COR-L47 (cell line): ENCODE data around the gene TSR1.
A peak's percentile ranks its signal among the peaks of the same experiment; 100 is the strongest.
"Not testable (repeated sequence)": the region's sequence is repeated elsewhere in the genome, so short reads cannot be mapped to it uniquely, and the experiment has no call there.

Source experiments
- DNase-seq: peaks from one replicate; lab custom pipeline; 2025; lab: John Stamatoyannopoulos, UW

The TSR1 gene

DNA sequence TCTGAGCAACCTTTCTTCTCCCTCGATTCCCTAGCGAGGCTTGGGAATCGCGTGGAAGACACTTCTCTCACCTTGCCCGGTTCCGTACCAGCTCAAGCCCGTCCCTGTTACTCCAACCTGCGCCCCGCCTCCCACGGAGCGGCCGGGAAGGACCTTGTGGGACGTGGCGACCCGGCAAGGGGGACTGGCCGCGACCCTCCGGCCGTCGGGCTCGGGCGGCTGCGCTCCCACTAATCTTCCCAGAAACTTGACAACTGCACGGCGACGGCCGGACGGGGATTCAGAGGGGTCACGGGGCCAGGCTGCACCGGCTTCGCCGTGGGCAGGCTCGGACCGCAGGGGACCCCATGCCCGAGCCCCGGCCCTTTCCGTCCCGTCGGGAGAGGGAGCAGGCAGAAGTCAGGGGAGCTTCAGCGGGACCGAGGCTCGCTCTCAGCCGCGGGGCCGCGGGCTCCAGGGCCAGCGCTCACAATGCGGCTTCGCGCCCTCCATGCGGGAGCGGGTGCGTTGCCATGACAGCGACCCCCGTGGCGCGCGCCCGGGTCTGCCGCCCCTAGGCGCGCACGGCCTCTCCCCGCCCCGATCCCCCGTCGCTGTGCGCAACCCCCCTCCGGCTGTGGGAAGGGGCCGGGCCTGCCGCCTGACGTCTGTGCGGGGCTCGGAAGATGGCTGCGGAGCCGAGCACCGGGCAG lies 741 bp upstream of the TSR1 start, which contains the start of gene SGSM2:
Gene SGSM2 (plus strand): TSS at position 650 of the 692 bp plus-strand sequence. CDS start 188 bp downstream, outside the sequence.
- peak; percentile 56 for DNase-seq

DNA sequence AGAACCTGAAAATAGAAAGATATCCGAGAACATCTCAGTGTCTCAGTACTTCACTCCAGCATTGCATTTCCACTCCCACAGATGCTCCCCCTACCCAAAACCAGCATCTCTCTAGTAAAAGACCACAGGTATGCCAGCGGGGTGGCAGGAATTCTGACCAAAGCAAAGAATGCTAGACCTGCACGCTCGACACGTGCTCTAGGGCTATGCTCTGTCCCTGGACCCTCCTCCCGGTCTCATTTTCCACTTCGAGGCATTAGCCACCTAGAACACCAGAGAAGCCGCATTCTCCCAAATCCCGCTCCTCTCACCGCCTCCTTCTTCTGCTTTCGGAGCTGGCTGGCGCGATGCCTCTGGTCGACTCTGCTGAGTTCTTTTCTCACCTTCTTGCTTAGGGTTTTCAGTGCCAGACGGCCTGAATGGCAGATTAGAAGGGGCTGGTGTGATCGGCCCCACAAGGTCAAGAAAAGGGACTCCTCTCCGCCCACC lies 487 bp downstream of the TSR1 start:
- no peak for DNase-seq

DNA sequence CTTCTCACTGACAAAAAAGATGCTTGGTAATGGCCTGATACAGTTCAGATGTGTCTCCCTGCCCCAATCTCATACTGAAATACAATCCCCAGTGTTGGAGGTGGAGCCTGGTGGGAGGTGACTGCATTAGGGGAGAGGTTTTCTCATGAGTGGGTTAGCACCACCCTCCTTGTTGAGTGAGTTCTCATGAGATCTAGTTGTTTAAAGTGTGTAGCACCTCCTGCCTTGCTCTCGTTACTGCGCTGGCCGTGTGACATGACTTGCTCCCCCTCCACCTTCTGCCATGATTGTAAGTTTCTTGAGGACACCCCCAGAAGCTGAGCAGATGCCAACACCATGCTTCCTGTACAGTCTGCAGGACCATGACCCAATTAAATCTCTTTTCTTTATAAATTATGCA lies 5.0 kb downstream of the TSR1 start:
- DNase-seq: no peak

DNA sequence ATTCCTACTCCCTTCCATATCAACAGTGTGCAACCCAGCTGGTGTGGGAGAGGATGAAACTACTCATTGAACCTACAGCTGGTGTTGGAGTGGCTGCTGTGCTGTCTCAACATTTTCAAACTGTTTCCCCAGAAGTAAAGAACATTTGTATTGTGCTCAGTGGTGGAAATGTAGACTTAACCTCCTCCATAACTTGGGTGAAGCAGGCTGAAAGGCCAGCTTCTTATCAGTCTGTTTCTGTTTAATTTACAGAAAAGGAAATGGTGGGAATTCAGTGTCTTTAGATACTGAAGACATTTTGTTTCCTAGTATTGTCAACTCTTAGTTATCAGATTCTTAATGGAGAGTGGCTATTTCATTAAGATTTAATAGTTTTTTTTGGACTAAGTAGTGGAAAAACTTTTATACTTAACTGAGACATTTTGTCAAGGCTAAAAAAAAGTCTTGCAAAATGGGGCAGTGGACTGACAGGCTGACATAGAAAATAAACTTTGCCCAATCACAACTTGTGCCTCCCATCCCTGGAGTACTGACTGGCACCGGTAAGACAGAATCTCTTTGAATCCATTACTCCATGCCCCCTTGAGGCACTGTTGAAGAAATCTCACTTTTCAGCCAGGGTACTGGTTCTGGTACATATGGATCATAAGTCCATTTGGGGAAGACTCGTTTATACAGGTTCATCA lies 12.5 kb downstream of the TSR1 start:
- DNase-seq: no peak

DNA sequence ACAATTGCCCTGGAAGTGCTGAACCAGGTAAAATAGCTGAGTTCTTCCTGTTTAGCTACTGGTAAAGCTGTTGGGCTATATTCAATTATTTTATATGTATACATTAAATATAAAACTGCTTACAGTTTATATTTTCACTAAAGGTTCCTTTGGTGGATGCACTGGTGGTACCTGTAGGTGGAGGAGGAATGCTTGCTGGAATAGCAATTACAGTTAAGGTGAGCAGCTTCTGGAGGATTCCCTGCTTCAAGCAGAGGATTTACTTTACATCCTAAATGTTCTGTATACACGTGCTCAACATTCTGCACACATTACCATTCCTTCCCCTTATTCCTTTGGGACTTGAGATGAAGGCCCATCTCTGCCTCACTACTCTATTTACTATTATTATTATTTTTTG lies 14.9 kb downstream of the TSR1 start:
- no peak for DNase-seq

DNA sequence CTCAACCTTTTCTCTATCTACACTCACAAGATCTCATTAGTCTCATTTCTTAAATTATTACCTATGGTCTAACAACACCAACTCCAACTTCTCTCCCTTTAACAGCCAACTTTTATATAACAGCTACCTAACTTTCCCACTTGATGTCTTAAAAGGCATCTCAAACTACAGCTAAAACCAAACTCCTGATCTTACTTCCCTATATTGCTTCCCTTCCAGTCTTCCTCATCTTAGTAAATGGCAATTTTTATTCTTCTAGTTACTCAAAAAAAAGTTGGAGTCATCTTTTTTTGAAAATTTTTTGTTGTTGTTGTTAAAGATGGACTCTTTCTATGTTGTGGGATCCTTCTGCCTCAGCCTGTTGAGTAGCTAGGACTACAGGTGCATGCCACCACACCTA lies 17.2 kb downstream of the TSR1 start:
- no peak for DNase-seq

DNA sequence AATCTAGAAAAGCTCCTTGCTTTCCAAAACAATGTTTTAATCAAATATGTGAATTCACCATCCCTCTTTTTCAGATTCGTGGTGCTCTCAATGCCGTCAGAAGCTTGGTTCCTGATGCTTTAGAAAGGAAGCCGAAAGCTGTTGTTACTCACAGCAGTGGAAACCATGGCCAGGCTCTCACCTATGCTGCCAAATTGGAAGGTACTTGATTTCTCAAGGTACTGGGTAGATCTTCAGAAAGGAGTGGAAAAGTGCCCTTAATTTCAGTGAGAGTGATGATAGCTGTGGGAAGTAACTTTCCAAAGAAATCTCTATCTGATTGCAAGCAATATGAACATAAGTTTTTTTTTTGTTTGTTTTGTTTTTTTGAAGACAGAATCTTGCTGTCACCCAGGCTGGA lies 18.5 kb downstream of the TSR1 start:
- DNase-seq: no peak

DNA sequence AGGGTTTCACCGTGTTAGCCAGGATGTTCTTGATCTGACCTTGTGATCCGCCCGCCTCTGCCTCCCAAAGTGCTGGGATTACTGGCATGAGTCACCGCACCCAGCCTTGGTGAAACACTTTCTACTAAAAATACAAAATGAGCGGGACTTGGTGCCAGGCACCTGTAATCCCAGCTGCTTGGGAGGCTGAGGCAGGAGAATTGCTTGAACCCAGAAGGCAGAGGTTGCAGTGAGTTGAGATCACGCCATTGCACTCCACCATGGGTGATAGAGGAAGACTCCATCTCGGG lies 19.4 kb downstream of the TSR1 start:
- not testable (repeated sequence) for DNase-seq

DNA sequence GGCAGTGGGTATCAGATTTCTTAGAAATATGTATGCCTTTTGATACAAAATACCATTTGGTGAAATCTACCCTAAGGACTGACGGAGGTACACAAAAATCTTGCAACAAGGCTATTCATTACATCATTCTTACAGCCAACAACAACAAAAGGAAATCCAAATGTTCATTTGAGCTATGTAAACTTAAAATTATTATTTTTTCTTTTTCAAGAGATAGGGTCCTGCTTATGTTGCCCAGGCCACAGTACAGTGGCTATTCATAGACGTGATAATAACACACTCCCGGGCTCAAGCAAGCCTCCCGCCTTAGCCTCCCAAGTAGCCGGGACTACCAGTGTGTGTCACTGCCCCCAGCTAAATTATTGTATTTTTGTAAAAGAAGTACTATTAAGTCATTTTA lies 23.5 kb downstream of the TSR1 start:
- DNase-seq: no peak

DNA sequence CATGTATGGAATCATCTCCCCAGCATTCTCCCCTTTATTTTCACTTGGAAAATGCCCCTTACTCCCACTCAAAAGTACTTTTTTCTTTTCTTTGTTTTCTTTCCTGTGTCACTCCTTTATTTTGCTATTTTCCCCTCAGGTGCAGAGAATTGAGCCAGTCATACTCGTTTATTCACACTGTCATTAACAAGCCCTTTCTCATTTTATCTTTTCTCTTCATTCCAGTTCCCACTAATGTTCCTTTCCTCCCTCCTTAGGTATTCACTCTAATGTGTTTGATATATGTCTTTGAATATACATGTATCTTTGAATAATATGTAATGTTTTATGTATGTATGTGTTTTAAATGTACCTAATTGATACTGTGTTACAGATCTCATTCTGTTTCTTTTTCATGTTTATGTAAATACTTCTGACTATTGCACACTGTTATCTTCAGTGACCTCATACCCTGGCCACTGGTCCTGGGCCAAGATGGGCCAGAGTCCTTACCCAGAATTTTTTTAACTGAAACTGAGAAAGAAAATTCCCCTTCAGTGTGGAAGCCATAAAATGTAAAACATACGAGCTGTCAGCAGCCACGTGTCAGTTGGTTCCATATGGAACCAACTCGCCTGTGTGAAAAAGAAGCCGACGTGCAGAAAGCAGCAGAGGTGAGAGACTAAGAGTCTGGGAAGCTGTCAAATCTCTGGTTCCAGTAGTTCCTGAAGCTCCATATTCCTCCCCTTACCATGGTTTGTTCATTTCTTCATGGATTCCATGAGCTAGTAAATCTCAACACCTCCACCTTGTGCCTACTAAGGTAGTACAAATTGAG lies 26.7 kb downstream of the TSR1 start:
- DNase-seq: no peak

DNA sequence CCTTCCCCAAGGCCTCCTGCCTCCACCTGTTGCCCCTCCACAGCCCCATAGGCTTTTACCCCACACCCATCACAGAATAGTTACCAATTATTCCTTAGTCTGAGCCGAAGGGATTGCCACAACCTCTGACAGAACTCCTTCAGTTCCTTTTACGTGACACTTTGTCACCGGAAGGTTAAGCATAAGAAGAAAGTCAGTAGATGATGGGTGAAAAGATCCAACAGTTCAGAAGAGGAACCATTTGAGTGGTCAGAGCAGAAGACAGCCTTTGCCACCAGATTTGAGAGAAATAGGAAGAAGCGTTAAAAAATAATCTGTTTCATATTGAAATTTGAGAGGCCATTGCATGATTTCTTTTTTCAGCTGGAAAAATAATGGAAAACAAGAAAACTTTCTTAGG lies 31.3 kb downstream of the TSR1 start:
- no peak for DNase-seq

DNA sequence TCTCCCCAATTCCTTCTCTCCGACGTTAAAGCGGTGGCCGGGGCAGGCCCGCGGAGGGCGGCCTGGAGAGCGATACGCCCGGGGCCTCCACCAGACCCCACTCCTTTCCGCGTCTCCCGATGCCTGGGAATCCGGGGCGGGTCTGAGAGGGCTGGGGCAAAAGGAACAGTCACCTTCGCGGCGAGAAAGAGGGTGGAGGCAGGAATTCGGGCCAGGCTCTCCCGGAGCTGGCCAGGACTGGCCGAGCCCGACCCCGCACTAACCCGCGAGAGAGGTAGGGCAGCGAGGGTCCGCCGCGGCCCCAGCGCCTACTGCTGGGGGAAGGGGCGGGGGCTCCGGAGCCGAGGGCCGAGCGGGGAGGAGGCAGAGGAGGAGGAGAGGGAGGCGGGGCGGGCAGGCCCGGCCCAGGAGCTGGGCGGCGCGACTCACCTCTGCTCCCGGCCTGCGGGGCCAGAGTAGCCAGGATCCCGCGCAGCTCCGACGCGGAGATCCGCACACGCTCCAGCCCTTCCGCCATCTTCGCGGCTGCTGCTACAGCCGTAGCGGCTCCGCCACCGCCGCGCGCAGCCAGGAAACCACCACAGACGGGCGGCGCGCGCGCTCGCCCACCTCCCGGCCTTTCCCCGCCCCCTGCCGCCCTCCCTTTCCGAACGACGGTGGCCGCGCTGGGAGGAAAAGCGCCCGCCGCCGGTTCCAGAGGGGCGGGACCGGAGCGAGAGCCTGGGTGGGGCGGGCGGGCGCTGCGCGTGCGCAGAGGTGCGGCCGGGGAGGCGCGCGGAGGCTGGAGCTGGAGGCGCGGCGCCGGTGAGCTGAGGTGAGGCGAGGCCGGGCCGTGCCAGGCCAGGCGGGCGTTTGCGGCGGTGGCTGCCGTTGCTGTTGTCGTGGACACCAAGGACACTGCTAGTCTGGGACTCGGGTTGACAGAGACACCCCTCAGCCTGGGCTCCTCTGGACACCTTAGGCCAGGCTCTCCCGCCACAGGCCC lies 32.8 kb downstream of the TSR1 start, which contains the start of the genes SMG6 and SRR:
Gene SMG6 (minus strand): TSS at position 582 of the 985 bp plus-strand sequence. CDS start 65 bp downstream, at position 517.
Gene SRR (plus strand): TSS at position 747 of the 985 bp plus-strand sequence. CDS start 11,611 bp downstream, outside the sequence.
- DNase-seq: peak; percentile 59

DNA sequence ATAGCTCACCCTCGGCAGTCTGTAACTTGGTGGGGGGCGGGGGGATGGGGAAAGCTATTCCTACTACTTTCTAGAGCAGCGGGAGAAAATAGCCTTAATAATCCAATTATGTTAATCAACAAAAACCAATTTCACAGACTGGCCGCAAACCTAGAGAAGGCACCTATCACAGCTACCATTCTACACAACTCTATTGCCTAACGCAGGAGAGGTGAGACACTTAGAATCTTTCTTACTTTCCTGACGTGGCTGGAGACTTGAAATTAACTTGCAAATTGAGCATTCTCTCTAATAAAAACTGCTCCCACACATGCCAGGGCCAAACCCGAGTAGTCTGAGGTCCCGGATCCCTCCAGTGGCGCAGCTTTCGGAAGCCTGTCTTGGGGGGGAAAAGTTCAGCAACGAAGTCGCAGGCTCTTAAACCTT lies 33.5 kb downstream of the TSR1 start:
- no peak for DNase-seq

DNA sequence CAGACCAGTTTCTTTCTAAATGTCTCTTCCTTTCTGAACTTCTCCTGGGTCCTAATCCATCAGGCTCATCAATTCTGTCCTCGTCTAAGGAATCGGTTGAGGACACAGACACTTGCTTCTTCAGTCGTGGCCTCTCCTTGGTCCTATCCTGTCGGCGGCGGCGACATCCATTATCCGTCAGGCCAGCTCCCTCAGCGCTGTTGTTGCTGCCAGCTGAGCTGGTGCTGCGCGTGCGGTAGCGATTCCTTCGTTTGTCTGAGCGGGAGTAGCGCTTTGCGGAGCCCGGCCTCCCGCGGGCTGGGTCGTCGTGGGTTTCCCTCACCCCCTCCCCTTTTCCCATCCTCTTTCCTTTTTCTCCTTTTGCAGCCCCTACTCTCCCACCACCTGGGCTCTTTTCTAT lies 36.5 kb downstream of the TSR1 start:
- DNase-seq: no peak

DNA sequence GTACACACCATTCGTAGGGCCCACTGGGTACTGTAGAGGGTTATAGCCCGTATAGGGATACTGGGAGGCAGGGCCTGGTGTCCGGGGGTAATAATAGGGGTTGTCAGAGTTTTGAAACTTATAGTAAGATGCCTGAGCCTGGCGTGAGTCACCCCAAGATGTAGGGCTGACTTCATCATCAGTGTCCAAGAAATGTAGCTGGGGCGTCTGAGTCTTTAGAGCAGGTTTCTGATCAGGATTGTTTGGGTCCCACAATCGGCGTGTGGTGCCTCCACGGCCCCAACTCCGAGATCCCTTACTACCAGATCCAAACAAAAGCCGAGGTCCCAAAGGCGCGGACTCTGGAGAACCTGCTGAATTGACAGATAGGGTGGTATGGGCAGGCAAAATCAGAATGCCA lies 37.1 kb downstream of the TSR1 start:
- DNase-seq: no peak

DNA sequence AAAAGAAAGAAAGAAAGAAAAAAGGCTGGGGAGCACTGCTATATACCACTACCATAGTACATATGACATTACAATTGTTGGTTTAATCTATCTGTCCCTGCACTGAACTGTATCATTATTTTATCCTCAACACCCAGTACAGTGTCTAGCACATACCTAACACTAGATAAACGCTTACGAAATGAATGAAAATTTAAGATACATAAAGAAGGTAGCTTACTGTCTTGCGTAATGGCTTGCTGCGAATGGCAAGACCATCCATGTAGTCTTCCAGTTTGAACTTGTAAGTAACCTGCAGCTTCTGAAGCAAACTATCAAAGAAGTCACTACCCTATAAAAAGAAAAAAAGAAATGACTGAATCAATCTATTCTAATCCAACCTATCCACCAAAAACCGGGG lies 39.2 kb downstream of the TSR1 start:
- DNase-seq: no peak

DNA sequence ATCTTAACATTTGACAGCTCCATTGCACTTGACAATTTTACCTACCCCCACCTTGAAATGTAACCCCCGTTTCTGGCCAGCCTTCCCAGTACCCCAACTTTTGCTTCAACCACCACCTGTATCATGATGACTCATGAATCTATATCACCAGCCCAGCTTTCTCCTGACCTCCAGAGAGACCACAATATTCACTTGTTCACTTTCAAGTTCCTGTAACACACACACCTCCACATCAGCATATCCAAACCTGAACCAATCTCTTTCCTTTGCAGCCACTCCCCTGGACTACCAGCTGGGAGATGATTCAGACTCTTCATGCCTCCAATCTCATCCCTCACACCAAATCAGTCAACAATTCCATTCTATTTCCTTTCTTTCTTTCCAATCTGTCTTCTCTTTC lies 40.7 kb downstream of the TSR1 start:
- no peak for DNase-seq

DNA sequence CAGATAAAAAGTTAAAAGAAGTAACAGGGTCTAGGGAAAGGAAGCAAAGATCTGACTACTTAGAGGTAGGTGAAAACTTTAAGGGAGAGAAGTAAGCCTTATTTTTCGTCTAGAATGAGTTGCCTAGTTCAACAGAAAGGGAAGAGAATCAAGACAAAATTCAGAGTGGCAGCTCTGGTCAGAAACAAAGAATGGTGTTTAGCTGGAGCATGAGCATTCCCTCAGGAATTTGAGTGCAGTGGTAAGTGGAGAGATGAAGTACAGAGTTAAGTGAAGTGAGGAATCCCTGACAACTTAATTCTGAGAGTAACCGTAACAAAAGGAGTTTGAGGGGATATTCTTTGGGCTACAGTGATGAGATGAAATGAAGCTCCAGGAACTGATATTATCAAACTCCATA lies 44.2 kb downstream of the TSR1 start:
- DNase-seq: no peak

DNA sequence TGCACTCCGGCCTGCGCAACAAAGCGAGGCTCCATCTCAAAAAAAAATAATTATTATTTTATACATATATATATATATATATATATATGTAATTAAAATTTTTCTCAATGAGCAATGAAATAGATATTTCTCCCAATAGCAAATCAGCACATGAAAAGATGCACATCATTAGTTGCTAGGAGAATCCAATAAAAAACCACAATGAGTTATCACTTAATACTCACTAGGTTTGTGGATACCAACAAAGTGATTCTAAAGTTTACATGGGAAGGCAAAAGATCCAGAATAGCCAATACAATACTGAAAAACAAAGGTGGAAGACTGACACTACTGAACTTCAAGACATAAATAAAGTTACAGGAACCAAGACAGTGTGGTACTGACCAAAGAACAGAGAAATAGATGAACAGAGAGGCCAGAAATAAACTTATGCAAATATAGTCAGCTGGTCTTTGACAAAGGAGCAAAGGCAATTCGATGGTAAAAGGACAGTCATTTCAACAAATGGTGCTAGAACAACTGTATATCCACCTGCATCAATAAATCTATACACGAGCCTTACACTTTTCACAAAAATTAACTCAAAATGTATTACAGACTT lies 46.3 kb downstream of the TSR1 start:
- DNase-seq: no peak

DNA sequence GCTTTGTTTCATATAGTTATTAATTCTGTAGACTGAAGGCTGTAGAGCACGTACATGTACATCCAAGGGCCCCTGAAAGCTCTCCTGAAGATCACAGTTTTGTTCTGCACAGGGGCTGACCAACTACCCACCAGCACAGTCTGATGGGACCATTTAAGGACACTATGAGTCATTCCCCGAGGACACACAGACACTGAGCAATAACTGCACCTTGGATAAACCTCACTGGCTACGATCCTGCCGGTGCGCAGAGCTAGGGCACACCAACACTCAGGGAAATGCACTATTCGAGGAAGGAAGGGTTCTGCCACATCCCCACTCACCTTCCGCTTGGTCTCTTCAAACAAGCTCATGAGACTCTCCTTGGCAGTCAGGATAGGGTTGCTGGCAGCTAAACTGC lies 53.0 kb downstream of the TSR1 start:
- no peak for DNase-seq

DNA sequence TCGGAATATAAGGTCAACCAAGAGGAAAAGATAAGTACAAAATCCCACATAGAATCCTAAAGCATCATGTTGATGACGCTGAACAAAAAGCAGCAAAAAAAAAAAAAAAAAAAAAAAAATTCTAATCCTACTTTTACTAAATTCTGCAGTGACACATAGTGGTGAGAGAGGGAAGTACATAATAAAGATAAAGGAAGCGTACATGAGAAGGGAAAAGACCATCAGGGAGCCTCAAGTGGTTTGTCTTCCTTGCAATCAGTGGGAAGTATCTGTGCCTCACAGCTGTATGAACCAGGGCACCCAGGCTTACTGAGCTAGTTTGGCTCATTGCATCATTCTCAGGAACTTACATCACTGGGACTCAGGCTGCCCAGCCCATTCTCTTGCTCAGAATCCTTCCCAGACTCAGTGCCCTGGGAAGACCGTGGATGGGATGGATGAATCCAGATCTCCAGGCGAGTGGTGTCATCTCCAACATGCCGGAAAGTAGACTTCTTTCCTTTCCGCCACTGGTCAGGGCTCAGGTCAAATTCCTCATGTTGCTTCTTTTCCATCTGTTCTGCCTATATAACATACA lies 53.9 kb downstream of the TSR1 start:
- no peak for DNase-seq
